A673 (cell line): ENCODE results near the gene SEL1L3.

Source experiments
- CTCF ChIP-seq: fragments of 300-800, 200-600 bp; sonication (generic); conservative IDR thresholded peaks from 2 replicates; pipeline ENCODE4 v1.5.1; 2017; ENCODE audit warnings: low read depth, mild to moderate bottlenecking, antibody characterized with exemption, low read length, moderate library complexity, mixed read lengths
- EZH2 ChIP-seq: fragments of 200-600 bp; sonication (generic); IDR thresholded peaks from 2 replicates; pipeline ENCODE4 v1.6.1; 2017; ENCODE audit warnings: borderline replicate concordance, low read depth, mild to moderate bottlenecking, mixed read lengths, antibody characterized with exemption, low read length; ENCODE audit not compliant: poor library complexity, severe bottlenecking

GRCh38 chr4:25786497-25787065 is 76.2 kb downstream of the SEL1L3 start:
- TF ChIP-seq EZH2 (no peak), CTCF (no peak)
